Suppressor macrophage treated with lipopolysaccharide for 4 hours (primary cell): ENCODE measurements around the gene FAM131C.
"Not testable (repeated sequence)": the region's sequence is repeated elsewhere in the genome, so short reads cannot be mapped to it uniquely, and the experiment has no call there.

Experiments
- DNase-seq: peaks from one replicate; pipeline ENCODE4 v3.0.0-alpha.2; 2020

The FAM131C gene, protein sequence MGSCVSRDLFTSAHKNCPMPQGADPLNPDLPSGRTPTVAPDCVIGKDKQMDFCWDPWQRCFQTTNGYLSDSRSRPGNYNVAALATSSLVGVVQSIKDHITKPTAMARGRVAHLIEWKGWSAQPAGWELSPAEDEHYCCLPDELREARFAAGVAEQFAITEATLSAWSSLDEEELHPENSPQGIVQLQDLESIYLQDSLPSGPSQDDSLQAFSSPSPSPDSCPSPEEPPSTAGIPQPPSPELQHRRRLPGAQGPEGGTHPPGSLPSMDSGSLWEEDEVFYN

DNA sequence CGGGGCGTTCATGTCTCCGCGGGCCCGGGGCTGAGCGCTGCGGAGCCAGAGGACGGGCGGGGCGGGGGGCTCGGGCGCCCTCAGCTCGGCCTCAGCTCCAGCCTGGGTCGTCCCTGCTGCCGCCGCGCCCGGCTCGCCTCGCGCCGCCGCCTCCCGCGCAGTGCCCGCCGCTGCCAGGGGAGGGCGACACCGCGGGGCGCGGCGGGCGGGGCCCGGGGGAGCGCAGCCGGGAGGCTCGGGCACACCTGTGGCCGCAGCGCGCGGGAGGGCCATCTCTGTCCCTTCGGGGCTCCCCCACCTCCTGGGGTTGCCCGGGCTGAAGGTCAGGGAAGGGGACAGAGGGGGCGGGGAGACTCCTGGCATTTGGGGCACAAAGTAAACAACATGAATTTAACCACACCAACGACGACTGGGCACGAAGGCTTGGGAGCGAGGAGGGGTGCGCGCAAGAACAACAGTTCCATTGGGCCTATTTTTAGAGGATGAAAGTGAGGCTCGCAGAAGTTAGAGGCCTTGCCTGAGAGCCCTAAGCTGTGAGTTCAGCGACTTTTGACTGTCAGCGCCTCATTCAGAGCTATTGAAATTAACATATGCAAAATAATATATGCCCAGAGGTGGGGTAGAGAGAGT is at the start of gene FAM131C:
TSS of gene FAM131C (minus strand) at position 162 of the 630 bp plus-strand sequence. CDS start 209 bp downstream, outside the sequence.
- DNase-seq: peak; percentile 36

DNA sequence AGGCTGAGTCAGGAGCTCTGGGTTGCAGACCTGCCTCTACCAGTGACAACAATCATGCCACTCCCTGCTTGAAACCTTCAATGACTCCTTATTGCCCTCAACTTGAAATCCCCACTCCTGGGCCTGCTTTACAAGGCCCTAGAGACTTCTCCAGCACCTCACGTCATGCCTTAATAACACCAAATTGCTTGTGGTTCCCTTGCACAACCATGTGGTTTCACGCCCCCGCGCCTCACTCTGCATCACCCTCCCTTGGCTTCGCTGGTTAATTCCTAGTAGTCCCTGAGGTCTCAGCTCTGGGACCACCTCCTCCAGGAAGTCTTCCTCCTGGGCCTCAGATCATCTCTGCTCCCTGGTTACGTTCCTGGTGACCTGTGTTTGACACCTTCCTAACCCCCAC is 49.5 kb upstream of the FAM131C start:
- peak; percentile 85 for DNase-seq

DNA sequence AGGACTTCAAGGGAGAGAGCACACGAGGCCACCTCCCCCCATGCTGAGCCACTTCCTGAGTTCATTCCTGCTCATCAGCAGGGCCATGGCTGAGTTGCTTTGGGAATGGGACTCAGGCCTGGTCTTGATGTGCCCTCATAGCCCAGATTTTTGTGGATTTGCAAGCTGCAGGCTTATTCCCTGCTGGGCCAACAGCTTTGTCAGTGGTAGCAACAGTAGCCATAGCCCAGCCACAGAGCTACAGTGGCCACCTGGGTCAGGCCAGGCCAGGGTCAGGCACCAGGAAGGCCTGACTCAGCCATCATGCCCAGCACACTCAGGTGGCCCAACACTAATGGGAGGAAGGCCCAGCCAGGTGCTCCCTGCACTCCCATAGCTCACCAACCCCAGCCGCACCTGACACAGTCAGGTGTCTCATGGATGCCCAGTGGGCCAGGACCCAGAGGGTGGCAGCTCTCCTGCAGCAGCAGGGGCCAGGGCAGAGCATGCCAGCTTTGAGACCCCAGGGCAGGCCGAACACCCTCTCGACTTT is 49.0 kb upstream of the FAM131C start:
- no peak for DNase-seq

DNA sequence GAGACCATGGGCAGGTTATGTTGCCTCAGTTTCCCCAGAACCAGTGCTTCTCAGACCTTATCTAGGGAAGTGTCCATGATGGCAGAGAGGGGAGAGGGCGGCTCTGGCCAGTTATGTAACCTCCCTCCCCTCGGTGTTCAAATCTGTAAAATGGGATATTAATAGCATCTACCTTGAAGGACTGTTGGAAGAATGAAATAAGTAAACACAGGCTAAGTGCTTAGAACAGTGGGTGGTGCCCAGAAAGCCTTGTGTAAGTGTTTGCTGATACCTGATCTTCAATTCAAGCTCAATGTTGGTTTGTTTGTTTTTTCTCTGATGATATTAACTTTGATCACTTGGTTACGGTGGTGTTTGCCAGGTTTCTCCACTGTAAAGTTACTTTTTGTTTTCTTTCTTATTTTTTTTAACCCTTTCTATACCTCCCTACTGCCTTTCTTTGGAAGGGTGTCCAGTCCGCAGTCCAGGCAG is 47.5 kb upstream of the FAM131C start:
- DNase-seq: no peak

DNA sequence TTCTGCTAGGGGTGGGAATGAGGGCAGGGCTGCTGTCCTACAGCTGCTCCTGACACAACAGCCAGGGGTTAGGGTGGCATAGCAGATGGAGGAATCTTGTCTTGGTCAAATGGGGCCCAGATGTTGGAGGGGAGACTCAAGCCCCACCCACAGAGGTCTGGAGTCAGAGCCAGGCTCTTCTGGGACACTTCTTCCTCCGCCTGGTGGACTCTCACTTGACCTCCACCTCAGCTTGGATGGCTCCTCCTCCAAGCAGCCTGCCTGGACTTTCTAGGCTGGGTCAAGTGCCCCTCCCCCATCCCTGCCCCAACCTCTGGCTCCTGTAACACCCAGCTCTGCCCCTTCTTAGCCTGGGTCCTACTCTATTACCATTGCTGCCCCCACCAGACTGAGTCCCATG is 47.0 kb upstream of the FAM131C start:
- DNase-seq: no peak

DNA sequence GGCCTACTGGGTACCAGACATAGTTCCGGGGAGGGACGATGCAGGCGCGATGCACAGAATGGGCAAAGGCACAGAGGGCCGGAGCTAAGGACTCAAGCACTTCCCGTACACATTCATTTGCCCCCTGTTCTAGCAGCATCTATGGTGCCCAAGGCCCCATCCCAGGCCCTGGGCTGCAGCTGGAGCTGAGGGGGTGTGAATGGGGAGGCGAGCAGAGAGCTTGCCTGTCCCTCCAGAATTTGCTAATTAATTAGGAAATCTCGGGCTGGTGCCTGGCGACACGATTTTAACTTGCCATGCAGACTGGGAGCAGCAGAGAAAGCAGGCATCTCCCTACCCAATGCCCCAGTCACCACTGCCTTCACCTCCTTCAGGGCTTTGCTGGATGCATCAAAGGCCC is 46.5 kb upstream of the FAM131C start:
- DNase-seq: no peak

DNA sequence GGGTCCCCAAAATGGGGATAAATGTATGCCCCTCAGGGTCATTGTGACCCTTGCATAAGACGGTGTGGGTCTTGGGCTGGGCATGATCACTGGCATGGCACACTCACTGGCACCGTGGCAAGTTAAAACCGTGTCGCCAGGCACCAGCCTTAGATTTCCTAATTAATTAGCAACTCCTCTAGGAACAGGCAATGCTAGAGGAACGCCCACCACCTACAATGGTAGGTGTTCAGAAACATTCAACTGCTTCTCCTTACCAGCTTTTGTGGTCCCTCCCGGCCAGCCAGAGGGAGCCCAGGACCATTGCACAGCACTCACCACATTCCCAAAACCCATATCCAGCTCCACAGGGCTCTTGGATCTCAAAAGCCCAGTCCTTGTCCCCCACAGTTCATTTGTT is 46.1 kb upstream of the FAM131C start:
- DNase-seq: no peak

DNA sequence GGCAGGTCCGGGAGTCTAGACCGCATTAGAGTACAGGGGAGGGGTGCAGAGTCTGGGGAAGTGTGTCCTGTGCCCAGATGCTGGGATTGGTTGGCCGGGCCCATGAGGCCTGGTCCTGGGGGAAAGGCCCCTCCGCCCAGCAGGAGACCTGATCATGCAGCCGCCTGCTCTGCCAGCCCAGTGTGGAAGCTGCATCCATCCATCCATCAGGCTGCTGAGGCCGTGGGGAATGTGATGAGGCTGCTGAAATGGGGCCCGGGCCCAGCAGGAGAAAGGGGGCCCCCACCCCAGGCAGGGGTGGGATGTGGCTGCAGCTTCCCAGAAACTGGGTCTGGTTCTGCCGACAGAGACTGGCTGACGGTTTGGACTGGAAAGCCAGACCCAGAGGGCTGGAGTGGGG is 45.3 kb upstream of the FAM131C start:
- no peak for DNase-seq

DNA sequence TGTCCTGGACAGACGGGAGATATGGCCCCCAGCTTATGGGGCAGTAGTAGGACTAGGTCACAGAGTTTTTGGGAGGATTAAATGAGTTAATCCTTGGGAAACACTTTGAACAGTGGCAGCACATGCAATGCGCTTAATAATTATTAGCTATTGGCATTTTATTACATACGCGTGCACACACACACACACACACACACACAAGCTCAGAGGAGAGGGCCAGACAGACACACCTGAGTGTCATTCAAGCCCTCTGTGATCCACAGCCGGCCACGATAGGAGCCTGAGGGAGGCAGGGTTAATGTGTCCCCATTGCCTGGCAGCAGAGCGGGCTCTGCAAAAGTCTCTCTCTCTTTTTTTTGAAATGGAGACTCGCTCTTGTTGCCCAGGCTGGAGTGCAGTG is 44.5 kb upstream of the FAM131C start:
- DNase-seq: no peak

DNA sequence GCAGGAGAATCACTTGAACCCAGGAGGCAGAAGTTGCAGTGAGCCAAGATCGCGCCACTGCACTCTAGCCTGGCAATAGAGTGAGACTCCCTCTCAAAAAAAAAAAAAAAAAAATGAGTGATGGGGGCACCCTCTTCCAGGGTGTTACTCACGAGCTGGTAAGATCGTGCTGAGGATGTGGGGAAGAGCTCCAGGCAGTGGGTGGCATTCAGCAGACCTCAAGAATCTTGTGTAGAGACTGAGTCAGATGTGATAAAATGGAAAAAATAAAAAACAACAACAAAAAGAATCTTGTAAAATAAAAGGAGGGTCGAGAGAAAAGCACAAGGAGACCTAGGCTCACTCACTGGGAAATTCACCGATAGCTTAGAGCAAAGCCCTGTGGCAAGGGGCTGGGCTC is 43.9 kb upstream of the FAM131C start:
- no peak for DNase-seq

DNA sequence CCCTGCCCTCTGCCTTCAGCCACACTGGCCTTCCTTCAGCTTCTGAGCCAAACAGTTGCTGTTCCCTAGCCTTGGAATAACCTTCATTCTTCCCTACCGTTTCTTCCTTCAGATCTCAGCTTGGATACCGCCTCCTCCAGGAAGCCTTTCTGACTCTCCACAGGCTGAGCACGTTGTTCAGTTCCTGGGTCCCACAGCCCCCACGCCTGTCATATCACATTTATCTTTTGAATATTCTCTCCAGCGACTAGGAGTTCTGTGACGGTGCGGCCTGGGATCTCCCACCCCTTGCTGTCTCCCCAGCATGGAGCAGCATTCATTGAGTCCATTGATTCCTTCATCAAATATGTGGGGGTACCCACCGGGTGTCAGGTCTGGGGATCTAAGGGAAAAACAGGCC is 43.2 kb upstream of the FAM131C start:
- no peak for DNase-seq

DNA sequence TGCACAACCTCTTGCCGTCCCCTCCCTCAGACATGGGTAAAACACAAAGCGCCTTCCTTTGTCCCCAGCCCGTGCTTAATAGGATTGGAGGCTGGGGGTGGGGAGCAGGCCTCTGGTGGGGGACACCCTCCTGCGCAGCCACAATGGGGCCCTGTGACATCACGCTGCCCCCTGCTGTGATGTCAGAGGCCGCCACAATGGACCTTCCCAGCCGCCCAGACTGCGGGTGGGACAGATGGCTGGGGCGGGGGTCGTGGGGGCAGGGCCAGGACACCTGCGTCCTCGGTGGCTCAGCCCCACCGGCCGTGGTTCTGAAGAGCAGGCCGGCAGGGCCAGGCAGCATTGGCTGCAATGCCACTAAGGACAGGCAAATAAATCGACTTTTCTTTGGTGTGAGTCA is 42.6 kb upstream of the FAM131C start:
- no peak for DNase-seq

DNA sequence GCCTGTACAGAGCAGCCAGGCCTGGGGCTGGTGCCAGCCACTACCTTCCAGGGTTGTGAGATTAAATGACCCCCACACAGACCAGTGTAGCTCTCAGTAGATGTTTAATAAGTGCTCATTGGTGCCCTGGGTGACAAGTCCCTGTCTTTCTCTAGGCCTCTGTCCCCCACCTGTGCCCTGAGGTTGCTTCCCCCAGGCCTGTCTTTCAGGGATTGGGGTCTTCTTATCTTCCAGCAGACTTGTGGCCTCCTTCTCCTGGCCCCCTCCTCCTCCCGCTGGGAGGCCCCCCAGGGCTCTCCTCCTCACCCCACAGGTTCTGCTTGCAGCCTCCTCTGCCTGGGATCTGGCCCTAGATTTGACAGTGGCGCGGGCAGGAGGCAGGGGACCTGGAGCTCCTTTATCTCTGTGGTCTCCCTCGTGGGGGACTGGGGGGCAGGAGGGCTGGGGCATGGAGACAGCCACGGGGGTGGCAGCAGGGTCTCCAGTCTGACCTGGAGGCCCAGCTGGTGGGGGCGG is 42.1 kb upstream of the FAM131C start:
- DNase-seq: no peak

DNA sequence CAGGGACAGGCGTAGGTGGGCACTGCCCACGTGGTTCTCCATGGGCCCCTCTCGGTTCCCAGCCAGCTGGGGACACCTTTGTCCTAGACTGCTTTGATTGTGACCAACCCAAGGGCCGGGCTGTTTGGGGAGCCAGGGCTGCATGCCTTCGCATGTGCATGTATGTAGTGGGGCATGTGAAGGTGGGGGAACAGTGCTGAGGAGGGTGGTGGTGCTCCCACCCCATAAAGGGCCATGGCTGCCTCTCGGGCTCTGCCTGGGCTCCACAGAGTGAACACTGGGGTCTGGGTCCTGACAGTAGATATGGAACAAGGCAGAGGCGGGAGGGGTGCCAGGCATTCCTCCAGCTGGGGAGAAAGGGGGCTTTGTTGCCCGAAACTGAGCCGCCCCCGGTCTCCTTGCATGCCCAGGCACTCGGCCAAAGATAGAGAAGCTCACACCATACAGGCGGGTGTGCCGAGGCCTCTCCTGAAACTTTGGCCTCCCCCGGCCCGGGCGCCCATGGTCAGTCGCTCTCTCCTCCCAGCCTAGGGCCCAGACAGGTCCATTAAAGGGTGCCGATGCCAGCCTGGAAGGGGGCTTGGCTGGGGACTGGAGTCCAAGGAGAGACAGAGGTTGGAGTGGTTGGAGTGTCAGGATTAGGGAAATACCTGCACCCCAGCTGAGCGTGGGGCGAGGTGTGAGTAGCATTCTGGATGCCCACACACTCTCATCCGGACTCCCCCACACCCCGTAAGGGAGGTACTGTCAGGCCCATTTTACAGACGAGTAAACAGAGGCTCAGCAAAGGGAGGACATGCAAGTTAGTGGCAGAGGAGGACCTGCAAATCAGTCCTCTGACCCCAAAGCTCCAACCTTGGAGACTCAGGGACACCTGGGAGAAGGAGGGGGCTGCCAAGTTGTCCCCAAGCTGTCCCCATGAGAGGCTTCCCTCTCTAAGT is 41.3 kb upstream of the FAM131C start:
- DNase-seq: no peak

DNA sequence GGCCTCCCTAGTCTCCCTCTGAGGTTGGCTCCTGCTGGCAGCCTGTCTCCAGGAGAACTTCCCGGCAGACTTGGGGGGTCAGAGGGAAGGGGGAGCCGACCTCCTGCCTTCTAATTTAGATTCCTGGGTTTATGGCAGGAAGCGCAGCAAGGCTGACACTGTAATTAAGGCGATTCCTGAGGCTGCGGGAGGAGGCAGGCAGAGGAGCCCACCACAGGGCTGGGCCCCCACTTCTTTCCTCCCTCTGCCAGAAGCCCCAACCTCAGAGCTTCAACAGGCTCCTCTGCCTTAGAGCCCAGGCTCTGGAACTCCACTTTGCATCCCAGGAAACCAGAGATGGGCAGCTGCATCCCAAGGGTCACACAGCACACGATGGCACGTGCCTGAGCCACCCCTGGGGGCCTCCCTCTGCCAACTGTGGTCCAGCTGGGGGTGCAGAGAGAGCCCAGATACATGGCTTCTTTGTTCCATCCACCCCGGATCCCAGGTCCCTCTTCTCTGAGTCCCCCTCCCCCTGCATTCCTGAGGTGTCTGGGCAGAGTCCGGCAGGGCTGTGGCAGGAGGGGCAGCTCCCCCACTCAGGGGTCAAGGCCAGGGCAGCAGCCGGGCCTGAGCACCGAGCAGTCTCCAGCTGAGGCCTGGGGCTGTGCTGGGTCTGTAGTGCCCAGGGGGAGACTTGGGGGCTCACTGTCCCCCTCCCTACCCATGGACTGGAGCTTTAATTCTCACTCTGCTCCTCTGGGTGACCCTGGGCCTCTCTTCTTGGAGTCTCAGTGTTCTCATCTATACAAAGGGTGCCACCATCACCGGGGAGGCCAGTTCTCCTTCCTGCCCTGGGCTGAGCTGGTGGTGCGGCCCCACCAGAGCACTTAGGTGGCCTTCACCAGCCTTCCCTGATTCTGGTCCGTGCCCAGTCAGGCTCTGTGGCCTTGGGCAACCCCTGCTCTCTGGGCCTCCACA is 39.4 kb upstream of the FAM131C start:
- DNase-seq: no peak

DNA sequence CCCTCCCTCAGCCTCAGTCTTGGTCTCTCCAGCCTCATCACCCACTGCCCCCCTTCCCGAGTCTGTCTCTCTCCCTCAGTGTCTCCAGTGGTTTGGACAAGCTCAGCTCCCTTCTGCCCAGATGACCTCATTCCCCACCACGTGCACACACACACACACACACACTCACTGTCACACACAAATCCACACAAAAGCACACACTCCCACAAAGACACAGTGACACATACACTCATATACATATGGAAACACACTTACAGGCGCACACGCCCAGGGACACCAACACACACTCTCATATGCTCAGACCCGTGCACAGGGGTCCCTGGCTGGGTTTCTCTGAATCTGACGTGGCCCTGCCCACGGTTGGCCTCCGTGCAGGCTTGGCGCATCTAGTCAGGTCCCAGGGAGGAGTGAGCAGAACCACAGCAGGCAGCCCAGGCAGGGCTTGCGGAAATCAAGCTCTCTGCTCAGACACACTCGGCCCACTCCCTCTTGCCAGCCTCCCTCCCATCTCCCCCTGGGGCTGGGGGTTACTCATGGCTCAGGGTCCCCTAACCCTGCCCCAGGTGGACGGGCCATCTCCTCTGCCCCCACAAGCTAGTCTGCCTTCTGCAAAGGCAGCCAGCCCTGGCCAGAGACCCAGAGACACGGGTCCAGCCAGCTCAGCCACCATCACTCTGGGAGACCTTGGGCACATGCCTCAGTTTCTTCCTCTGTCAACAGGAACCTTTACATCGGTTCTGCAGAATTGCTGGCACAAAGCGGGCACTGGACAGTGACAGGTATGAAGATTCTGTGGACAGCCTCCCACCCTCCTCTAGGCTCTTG is 38.5 kb upstream of the FAM131C start:
- DNase-seq: no peak

DNA sequence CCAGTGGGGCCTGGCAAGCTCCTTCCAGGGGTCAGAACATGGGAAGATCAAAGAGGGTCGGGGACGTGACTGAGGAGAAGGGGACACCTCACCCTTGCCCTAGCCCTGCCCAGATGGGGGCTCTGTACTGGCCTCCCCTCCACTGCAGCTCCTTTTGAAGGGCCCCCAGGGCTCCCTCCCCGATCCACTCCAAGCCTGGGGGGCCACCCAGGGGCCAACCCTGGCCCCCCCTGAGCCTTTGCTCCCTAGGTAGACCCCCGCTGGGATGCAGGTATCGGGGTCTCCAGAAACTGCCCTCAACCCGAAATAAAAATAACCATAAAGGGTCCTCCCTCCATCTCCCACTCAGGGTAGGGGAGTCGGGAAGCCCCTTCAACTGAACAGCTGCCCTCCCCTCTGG is 37.4 kb upstream of the FAM131C start:
- DNase-seq: no peak

DNA sequence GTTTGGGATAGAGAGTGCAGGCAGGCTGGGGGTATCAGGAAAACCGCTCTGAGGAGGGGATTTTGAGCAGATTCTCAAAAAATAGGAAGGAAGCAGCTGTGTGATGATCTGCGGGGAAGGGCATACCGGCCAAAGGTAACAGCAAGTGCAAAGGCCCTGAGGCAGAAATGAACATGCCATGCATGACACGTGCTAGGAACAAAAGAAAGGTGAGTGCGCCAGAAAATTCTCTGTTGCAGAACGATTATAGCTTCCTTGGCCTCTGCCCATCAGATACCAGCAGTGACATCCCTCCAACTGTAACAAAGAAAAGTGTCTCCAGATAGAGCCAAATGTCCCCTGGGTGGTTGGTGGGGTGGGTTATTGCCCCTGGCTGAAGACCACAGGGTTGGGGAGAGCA is 37.0 kb upstream of the FAM131C start:
- no peak for DNase-seq

DNA sequence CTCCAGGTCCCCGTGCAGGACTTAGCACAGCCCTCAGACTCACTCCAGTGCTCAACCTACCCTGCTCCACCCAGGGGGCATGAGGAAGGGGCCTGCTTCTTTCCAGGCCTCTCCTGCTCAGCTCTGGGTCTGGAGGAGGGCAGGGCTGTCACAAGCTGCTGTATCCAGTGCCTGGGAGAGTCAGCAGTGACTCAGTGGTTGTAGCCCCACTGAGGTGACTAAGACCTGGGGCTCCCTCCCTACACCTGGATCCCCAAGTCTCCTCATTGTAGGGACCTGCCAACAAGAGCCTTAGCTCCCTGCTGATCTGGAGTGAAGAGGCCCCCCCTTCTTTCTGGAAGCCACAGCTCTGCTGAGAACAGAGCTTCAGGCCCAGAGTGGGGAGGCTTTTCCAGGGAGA is 36.1 kb upstream of the FAM131C start:
- no peak for DNase-seq

DNA sequence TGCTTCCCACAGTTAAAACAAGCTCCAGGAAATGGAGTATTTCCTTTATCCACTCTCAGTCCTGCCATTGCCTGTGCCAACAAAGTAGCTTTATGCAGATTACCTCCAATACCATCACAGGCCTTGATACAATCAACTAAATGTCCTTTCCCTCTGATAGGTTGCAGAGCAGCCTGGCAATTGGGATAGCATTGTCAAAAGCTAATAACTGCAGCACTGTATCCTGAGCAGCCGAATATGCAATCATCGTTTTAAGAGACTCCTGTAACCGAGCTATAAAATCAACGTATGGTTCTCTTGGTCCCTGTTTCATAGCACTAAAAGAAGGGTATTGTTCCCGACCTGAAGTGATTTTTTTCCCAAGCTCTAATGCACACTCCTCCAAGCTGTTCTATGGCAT is 33.6 kb upstream of the FAM131C start:
- DNase-seq: not testable (repeated sequence)

DNA sequence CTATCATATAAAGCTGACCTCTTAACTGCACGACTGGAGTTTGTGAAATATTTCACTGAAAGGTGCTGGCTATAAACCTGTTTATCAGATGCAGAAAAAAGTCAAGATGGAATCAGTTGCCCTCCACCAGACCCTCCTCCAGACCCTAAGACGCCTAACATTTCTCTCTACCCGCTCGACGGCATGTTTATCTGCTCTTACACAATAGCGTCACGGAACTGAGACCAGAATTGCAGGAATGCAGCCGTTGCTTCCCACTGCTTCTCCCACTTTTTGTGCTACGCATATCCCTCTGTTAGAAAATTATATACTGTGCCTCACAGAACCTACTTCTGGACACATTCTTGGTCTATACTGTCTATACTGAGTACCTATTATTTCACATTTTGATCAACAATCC is 28.2 kb upstream of the FAM131C start:
- DNase-seq: no peak
